Iris pigment epithelial cell (primary cell): ENCODE measurements around the gene GTF3C1.
A peak's percentile ranks its signal among the peaks of the same experiment; 100 is the strongest.
"Not testable (repeated sequence)": the region's sequence is repeated elsewhere in the genome, so short reads cannot be mapped to it uniquely, and the experiment has no call there.

Experiments
- DNase-seq: peaks from one replicate; pipeline ENCODE4 v3.0.0-alpha.2; 2011; ENCODE audit warnings: low read depth

The GTF3C1 gene, protein sequence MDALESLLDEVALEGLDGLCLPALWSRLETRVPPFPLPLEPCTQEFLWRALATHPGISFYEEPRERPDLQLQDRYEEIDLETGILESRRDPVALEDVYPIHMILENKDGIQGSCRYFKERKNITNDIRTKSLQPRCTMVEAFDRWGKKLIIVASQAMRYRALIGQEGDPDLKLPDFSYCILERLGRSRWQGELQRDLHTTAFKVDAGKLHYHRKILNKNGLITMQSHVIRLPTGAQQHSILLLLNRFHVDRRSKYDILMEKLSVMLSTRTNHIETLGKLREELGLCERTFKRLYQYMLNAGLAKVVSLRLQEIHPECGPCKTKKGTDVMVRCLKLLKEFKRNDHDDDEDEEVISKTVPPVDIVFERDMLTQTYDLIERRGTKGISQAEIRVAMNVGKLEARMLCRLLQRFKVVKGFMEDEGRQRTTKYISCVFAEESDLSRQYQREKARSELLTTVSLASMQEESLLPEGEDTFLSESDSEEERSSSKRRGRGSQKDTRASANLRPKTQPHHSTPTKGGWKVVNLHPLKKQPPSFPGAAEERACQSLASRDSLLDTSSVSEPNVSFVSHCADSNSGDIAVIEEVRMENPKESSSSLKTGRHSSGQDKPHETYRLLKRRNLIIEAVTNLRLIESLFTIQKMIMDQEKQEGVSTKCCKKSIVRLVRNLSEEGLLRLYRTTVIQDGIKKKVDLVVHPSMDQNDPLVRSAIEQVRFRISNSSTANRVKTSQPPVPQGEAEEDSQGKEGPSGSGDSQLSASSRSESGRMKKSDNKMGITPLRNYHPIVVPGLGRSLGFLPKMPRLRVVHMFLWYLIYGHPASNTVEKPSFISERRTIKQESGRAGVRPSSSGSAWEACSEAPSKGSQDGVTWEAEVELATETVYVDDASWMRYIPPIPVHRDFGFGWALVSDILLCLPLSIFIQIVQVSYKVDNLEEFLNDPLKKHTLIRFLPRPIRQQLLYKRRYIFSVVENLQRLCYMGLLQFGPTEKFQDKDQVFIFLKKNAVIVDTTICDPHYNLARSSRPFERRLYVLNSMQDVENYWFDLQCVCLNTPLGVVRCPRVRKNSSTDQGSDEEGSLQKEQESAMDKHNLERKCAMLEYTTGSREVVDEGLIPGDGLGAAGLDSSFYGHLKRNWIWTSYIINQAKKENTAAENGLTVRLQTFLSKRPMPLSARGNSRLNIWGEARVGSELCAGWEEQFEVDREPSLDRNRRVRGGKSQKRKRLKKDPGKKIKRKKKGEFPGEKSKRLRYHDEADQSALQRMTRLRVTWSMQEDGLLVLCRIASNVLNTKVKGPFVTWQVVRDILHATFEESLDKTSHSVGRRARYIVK (N-terminal part only)

DNA sequence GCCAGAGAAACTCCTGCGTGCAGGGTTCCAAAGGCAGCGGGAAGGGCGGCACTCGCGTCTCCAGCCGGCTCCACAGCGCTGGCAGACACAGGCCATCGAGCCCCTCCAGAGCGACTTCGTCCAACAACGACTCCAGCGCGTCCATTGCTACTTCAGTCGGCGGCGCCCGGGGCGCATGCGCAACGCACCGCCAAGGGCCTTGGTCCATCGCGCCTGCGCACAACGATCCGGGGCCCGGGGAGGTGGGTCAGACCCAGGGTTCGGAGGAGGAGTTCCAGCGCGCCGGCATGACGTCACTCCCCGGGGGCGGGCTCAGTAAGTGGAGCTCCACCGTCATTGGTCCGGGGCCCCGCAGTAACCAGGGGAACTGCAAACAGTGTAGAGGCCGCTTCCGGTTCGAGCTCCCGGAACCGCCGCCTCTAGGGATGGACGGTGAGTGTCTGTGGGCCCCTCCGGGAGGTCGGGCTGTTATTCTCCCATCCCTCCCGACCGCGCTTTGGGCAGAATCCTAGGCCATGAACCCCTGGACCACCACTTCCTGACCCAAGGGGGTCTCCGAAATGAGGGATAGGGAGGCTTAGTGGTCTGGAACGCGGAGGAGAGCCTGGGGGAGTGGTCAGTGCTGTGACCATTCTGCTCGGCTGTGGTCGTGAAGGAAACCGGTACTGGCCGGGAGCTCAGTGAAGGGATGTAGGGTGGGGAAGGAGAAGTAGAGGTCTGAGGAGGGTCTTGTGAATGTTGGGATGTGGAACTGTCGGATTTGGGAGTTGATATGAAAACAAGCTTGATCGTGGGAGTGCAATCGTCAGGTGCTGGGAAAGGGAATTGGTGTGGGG, at the start of gene GTF3C1, which contains the start of gene KATNIP:
GTF3C1 (minus strand) TSS at position 168 of the 836 bp plus-strand sequence; CDS start at position 145, 23 bp downstream.
KATNIP (plus strand) TSS at position 399 of the 836 bp plus-strand sequence; CDS start at position 426, 27 bp downstream.
- DNase-seq: peak; percentile 98

DNA sequence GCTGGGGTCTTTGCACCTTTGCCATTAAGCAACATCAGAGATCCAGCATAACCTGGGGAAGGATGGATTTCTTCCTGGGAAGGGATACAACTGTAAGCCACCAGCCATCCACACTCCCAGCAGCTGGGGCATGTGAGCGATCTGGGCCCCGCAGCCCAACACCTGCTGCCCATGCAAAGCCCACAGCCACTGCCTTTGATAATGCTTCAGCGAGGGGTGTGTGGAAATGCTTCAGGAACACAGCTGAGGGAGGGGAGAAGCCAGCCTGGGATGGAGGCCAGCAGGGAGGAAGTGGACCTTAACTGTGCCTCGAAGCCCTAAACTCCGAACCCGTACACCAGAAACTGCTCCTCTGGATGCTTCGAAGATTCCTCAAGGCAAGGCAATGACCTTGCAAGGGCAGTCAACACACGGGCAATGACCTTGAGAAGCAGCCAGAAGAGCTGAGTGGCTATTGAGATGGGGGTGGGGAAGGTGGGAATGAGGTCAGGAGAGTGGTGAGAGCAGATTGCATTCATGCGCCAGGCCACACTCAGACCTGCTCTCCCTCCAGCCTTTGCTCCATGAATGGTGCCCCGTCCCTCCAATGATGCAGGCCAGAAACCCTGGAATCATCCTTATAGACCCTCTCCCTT, 49.3 kb upstream of the GTF3C1 start:
- DNase-seq: no peak

DNA sequence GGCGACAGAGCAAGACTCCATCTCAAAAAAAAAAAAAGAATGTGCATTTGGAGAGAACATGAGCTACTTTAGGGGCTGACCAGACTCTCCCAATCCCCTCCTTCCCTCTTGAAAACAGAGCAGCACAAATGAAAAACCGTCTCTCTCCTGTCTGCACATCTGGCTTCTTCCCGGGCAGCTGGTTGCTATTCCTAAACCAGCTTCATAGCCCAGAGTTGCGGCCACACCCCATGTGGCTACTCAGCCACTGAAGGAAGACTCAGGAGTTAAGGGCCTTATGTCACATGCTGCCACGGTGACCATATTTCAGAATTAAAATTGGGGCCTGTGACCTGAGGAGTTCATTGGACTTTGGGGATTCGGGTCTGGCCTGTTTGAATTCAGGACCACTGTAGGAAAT, 48.5 kb upstream of the GTF3C1 start:
- DNase-seq: no peak

- no peak for DNase-seq
These were observed 47.6 kb upstream of the GTF3C1 start for GRCh38 chr16:27597361-27597760.

GRCh38 chr16:27596411-27596810, 46.7 kb upstream of the GTF3C1 start:
- peak; percentile 46 for DNase-seq

DNA sequence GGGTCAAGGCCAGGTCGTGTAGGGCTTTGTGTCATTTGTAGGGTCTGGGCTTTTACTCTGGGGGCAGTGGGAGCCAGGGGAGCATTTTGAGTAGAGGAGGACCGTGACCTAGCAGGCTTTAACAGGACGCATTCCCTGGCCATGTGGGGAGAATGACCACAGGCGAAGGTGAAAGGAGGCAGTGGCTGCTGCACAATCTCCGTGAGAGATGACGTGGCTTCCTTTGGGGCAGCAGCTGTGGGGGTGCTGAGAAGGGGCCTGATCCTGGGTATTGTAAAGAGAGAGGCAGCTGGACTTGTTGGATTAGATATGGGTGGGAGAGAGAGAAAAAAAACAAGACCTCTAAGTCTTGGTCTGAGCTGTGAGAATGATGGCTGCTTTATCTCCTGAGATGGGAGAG, 46.3 kb upstream of the GTF3C1 start:
- DNase-seq: peak; percentile 32

- DNase-seq: no peak
These were observed 45.8 kb upstream of the GTF3C1 start for GRCh38 chr16:27595475-27595874.

DNA sequence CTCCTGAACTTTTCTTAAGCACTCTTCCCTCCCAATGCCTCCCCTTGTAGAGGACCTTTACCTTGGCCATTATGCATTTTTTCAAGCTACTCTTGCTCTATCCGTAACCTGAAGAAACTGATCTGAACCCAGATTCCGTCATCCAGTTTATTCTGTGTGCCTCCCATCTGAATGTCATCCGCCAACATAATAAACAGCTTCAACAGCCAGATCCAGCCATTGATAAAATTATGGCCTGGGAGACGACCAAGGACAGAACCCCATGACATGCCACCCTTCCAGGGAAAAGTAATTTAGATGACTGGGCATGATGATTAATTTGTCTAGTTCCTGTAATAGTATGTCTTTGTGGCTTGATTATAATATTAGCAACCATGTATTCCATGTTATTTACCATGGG, 42.1 kb upstream of the GTF3C1 start:
- DNase-seq: no peak

DNA sequence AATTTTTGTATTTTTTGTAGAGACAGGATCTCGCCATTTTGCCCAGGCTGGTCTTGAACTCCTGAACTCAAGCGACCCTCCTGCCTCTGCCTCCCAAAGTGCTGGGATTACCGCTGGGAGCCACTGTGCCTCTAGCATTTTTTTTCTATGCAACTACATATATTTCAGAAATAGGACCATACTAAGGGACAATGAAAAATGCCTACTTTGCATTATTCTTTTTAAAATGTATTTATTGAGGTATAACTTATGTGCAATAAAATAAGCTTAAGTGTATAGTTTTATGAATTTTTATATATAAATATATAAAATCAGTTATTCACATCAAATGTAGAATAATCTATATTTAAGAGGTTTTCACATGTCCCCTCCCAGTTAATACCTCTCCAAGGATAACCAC, 38.3 kb upstream of the GTF3C1 start:
- no peak for DNase-seq

DNA sequence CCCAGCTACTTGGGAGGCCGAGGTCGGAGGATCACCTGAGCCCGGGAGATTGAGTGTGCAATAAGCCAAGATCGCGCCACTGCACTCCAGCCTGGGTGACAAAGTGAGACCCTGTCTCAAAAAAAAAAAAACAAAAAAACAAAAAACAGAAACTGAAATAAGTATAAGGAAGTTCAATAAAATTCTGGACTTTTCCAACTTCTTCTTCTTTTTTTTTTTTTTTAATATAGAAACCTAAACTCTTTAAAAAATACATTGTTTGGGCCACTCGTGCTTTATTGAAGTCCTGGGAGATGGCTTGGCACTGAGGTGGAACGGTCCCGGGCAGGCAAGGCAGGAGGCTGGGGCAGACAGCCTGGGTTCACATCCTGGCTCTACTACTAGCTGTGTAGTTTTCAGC, 37.0 kb upstream of the GTF3C1 start:
- no peak for DNase-seq

DNA sequence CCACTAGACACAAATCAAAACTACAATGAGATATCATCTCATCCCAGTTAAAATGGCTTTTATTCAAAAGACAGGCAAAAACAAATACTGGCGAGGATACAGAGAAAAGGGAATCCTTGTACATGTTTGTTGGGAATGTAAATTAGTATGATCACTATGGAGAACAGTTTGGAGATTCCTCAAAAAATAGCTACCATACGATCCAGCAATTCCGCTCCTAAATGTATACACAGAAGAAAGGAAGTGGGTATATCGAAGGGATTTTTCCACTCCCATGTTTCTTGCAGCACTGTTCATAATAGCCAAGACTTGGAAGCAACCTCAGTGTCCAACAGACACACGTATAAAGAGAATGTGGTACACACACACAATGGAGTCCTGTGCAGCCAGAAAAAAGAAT, 35.5 kb upstream of the GTF3C1 start:
- no peak for DNase-seq

GRCh38 chr16:27583634-27584033, 33.9 kb upstream of the GTF3C1 start:
- no peak for DNase-seq

DNA sequence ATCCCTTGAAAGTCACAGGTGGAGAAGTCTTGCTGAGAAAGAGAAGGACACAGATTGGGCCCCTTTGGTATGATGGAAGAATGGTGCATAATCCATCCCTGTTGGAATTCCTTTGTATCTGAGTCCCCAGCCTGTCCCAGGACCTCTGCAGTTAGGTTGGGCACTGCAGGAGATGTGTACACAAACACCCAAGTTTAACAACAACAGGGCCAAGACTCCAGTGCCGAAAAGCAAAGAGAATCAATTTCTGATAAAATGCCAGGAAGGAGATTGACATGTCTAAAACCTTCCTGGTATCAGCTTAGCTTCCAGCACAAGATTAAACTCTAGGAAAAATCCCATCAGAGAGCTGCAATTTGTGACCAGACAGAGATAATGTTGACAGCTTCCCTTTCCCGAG, 33.2 kb upstream of the GTF3C1 start:
- DNase-seq: no peak

GRCh38 chr16:27579087-27579980, 29.6 kb upstream of the GTF3C1 start:
- DNase-seq: peak; percentile 52

GRCh38 chr16:27576729-27577128, 27.0 kb upstream of the GTF3C1 start:
- DNase-seq: no peak

DNA sequence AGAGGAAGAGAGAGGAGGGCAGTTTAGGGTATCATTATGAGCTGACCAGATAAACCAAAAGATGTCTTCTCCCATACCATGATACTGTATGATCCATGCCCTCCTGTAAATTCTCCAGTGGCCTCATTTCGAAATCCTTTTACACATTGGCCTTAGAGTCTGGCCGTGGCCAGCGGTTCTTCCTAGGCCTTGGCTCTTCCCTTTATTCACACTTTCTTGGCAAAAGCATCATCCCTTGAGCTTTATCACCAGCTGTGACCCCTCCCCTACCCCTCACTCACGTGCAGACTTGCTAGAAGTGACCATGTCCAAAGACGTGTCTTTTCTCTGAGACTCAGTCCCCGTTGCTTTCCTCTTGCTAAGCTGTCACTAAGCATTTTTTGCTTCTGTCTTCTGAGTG, 23.0 kb upstream of the GTF3C1 start:
- DNase-seq: no peak

DNA sequence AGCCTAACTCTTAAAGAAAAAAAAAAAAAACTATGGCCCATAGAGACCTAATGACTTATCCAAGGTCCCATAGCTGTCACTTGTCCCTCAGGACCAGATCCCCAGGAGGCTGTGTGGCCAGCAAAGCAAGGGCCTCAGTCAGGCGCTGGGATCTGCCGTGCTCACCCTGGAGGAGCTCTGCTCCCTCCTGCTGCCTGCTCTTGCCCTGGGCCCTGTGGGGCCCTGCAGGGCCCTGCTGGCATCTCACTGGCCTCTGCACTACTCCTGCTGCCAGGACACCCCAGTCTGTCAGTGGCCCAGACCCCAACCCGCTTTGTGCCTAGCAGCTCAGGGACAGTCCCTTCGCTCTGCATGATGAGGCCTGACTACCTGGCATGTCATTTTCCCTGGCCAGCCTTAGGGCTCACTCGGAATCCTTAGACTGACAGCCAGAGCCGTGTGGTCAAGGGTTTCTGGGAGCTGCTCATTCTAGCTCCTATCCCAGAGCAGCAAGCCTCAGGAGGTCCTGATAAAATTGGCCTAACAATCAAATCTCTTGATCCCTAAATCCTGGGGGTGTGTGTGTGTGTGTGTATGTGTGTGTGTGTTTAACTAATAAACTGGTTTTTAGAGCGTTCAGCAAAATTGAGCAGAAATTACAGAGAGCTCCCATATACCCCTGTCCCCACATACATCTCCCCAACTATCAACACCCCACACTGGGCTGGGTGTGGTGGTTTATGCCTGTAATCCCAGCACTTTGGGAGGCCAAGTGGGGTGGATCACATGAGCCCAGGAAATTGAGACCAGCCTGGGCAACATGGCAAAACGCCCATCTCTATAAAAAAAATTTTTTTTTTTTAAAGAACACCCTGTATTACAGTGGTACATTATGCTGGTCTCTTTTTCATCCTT, 22.0 kb upstream of the GTF3C1 start:
- DNase-seq: no peak

DNA sequence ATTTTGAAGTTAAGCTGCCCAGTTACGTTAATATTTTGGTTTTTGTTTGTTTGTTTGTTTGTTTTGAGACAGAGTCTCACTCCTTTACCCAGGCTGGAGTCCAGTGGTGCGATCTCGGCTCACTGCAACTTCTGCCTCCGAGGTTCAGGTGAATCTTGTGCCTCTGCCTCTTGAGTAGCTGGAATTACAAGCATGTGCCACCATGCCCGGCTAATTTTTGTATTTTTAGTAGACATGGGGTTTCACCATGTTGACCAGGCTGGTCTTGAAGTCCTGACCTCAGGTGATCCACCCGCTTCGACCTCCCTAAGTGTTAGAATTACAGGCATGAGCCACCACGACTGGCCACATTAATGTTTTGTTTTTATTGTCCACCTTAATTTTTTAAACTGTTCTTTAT, 21.3 kb upstream of the GTF3C1 start:
- DNase-seq: not testable (repeated sequence)

DNA sequence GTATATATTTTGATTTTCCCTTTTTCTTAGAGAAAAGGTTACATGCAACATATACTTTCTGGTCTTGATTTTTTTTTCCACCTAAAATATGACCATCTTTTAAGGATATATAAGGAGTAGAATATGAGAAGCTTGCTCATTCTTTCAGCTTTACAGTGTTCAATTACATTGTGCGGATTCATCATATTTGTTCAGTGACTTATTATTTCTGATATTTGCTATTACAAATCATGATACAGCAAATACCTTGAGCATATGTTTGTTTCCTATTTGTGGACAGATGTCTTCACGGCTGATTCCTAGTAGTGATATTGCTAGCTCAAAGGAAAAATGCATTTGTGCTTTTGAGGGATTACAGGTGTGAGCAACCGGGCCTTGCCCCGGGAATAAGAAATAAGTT, 18.4 kb upstream of the GTF3C1 start:
- DNase-seq: peak; percentile 14
